Activated gamma-delta T cell treated with Interleukin-2 at 50 U/mL for 16 hours (primary cell): Measurements from ENCODE around the gene THADA.
"Not testable (repeated sequence)": the region's sequence is repeated elsewhere in the genome, so short reads cannot be mapped to it uniquely, and the experiment has no call there.

ENCODE experiments used
- DNase-seq: peaks from one replicate; pipeline ENCODE4 v3.0.0-alpha.2; 2020

Gene THADA

DNA sequence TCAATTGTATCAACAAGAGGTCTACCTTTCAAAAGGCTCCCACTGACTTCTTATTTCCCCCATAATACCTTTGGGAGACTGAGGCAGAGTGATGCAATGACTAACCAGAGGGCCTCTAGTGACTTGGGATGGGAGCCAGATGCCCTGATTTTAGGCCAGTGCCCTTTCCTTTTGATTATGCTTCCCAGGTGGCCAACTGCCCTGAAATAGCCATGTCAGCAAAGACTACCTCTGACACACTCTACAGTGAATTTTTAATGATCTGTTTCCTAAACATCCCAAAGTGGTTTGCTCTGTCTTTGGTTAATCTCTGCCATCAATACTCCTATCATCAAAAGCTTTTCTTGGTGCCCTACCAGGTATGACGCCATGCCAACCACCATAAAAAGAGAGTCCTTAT, 303.5 kb downstream of the THADA start:
- no peak for DNase-seq

GRCh38 chr2:43289331-43289730, 306.5 kb downstream of the THADA start:
- DNase-seq, result no peak

- DNase-seq, result no peak
Measured at GRCh38 chr2:43288417-43289305, 307.2 kb downstream of the THADA start.

- DNase-seq, result no peak
Measured at GRCh38 chr2:43285987-43286386, 309.9 kb downstream of the THADA start.

GRCh38 chr2:43284967-43285366, 310.9 kb downstream of the THADA start:
- DNase-seq, result no peak

- DNase-seq, result not testable (repeated sequence)
Measured at GRCh38 chr2:43284347-43284746, 311.5 kb downstream of the THADA start.

- no peak for DNase-seq
Measured at GRCh38 chr2:43280994-43281393, 314.8 kb downstream of the THADA start.

- no peak for DNase-seq
Measured at GRCh38 chr2:43279317-43279840, 316.5 kb downstream of the THADA start.

DNA sequence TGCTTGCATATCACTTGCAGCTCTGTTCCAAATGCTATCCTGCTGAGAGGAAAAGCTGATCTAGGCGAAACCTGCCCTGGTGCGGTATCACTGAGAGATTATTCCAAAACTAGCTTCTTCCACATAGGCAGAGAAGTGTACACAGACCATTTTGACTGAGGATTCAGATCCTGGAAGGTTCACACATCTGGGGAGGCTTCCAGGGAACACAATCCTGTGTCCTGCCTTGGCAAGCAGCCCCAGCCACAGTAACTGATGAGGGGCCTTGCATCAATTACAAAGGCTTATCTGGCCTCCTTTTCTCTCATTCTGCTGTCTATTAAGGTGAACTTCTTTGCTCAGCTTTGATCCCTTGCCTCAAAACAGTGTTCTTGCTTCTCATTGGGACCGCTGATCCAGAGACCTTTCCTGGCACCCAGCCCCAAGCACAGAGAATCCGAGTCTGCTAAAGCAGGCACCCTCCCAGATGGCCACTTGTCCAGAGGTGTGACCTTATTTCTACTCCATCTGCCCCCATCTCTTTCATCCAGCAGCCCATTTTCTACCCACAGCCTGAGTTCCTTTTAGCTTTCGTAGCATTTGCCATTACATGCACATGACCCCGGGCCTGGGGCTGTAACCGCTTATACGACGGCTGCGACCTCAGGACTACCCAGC, 317.1 kb downstream of the THADA start:
- DNase-seq, result no peak

DNA sequence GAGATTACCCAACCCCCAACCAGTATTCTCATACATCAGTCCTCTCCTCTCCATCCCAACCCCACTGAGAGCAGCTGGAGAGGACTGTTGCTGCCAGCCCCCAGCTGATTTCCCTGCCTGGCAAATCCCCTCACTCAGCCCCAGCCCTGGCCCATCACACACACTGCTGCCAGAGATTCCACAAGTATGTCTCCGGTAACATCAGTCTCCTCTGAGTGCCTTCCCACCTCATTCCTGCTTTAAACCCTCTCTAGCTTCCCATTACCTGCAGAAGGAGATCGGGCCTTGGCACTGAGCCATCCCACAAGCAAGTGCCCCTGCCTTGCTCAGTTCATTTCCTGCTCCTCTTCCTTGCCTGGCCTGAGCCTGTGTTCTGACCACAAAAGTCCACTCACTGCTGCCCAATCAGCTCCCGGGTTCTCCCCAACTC, 318.9 kb downstream of the THADA start:
- DNase-seq, result no peak

DNA sequence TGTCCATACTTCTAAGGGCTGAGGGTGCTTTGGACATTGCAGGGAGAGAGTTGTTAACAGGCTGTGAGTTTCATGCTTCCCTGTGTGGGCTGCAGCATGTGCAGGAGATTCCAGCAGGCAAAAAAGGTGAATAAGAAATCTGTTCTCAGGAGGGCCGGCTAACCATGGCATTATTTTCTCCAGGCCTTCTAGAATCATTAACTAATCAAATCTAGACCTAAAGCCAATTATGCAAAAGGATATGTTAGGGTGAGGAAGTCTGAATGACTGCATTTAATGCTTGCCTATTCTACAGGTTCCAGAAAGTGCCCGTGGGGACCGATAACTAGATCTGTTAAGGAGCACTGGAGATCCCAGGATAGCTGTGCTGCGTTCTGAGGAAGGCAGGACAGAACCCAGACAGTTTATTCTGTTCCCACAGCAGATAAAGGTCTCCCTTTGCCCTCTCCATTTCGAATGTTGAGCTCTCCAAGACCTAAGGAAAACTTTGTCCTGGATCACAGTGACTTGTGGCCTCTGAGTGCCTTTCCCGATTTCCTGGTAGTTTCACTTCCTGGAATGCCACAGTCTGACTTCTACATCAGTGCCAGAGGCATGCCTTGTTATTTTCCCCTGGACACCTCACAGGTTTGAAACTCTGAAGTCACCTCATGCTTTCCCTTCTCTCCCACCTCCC, 319.4 kb downstream of the THADA start:
- DNase-seq, result no peak

- DNase-seq, result no peak
Measured at GRCh38 chr2:43274721-43275120, 321.1 kb downstream of the THADA start.

DNA sequence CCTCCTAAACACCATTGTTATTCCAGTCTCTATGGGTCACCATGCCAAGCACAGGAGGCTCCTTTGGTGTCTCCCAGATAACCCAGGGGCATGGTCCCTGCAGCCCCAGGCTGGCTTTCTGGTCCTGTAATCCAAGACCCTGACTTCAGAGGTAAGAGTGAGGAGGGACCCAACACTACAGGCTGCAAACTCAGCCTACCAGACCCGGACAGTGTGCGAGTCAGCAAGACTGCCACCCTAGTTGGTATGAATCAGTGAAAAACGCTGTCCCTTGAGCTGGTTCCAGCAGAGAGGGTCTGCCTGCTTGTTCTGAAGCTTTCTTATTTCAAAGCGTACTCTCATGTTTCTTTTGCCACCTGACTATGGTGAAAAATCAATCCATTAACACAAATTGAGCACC, 321.8 kb downstream of the THADA start:
- no peak for DNase-seq

- no peak for DNase-seq
Measured at GRCh38 chr2:43273529-43273928, 322.3 kb downstream of the THADA start.

DNA sequence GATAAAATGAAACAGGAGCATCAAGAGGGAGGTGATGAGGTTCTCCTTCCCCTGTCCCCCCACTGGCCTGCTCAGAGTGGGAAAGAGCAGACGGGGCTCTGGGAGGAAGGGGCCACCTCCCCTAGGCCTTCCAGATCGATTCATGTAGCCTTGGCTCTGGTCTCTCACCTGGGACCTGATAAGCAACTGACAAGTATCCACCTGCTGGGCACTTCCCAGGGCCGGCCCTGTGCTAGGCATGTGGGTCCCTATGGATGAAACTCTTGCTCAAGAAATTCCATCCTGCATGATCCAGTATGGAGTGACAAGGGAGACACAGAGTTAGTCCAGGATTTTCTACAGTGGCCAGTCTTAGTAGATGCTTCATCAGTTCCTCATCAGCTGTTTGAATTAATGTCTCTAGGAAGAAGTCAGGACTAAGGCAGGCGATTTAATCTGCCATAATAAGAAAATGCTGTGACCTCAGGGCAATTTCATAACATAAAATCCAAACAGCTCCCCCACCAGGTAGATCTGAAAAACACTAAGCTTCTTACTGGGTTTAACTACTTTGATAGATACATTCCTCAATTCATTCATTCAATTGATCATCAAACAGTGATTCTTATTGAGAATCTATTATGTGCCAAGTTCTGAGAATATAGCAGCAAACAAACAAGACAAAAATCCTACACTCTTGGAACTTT, 324.8 kb downstream of the THADA start:
- DNase-seq, result no peak

- DNase-seq, result no peak
Measured at GRCh38 chr2:43270461-43270860, 325.4 kb downstream of the THADA start.

- DNase-seq, result no peak
Measured at GRCh38 chr2:43269706-43270105, 326.1 kb downstream of the THADA start.

- no peak for DNase-seq
Measured at GRCh38 chr2:43269074-43269572, 326.7 kb downstream of the THADA start.

DNA sequence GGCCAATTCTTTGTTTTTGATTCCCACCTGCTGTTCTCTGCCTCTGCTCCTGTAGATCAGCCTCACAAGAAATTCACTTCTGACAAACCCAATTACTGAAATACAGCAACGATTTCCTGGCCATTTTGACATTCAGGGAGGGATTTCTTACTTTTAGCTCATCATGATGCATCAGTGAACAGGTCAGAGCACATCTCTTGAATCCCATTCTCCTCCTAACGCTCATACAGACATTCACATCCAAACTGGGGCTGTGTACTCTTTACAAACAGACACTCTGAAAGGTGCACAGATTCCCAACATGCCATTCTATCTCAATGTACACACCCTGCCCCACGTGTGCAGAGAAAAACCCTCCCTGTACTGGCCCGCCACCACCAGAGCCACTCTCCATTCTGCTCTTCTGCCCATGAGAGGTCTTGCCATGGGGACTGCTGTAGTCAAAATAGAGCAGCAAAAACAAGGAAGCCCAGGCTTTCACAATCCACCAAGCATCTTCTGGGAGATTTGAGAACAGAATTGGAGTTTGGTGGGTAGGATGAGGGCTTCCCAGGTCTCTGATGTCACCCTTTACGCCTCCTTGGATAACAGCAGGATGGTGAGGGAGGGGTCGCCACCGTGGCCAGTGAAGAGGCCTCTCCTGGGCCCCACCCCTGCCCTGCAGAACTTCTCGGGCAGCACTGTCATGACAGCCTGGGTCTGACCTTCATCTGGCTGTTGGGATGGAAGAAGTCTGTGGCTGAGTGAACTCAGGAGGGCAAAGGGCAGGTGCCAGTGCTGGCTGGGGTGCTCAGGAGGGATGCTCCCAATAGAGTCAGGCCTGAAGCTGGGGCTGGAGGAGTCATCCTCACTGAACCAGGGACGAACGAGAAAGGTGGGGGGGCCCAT, 327.5 kb downstream of the THADA start:
- DNase-seq, result no peak

DNA sequence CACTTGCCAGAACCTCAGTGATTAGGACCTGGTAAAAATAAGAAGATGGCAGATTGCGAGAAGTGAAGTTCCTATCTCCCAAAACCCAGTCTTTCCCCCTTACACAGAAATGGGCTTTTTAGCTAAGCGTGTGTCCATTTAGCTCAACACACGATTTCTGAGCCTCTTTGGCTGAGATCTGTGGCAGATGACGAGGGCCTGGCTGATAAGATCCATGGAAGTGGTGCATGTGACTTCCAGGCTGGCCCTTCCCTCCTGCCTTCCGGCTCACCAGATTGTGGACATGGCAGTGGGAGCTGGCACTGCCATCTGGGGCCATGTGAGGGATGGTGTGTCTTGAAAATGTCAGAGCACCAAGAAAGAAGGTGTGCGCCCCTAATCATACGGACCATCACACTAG, 328.5 kb downstream of the THADA start:
- no peak for DNase-seq

GRCh38 chr2:43266711-43267111, 329.1 kb downstream of the THADA start:
- no peak for DNase-seq

DNA sequence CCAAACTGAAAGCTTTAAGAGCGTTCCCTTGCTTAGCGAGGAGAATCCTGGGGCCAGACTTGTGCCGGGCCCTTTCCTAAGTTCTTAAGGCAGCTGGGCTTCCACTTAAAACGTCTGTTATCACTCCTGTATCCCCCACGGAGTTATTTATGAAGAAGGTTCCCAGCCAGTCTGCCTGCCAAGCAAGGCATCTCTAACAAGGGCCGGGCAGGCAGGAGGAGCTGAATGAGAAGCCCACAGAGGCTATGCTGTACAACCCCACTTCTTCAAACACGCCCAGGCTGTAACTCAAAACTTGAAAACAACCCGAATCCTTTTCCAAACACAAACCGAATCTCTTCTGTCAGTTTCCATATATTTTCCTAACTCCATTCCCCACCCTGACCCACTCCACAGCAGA, 330.4 kb downstream of the THADA start:
- DNase-seq, result no peak
